HK-2 (cell line): ENCODE measurements around the gene PCDHB11.
"Not testable (repeated sequence)": the region's sequence is repeated elsewhere in the genome, so short reads cannot be mapped to it uniquely, and the experiment has no call there.

Source experiments
- DNase-seq: peaks from one replicate; pipeline ENCODE4 v3.0.0-alpha.2; 2018; ENCODE audit not compliant: unreplicated experiment

PCDHB11 gene

GRCh38 chr5:141186897-141187512 lies 12.4 kb upstream of the PCDHB11 start, which contains the start of gene PCDHB9:
Gene PCDHB9 (plus strand): TSS chr5:141187161. CDS start chr5:141187319, 158 bp downstream.
- DNase-seq = no peak

- not testable (repeated sequence) for DNase-seq
Observed at GRCh38 chr5:141188682-141189081, 10.7 kb upstream of the PCDHB11 start.

GRCh38 chr5:141189131-141189530 lies 10.3 kb upstream of the PCDHB11 start:
- DNase-seq = not testable (repeated sequence)

GRCh38 chr5:141192110-141192725 lies 7.2 kb upstream of the PCDHB11 start, which contains the start of gene PCDHB10:
Gene PCDHB10 (plus strand): TSS chr5:141192353. CDS start chr5:141192553, 200 bp downstream.
- peak; percentile 20 for DNase-seq

- DNase-seq = not testable (repeated sequence)
Observed at GRCh38 chr5:141194332-141194731, 5.1 kb upstream of the PCDHB11 start.

- no peak for DNase-seq
Observed at GRCh38 chr5:141196363-141196762, 3.1 kb upstream of the PCDHB11 start.

GRCh38 chr5:141201126-141201525 lies 1.7 kb downstream of the PCDHB11 start:
- DNase-seq = not testable (repeated sequence)

GRCh38 chr5:141201646-141202045 lies 2.2 kb downstream of the PCDHB11 start:
- DNase-seq = not testable (repeated sequence)

- DNase-seq = no peak
Observed at GRCh38 chr5:141208478-141208877, 9.1 kb downstream of the PCDHB11 start, which contains the start of gene PCDHB12. Gene PCDHB12 (plus strand): TSS chr5:141208719. CDS start chr5:141208908, 189 bp downstream.

- DNase-seq = not testable (repeated sequence)
Observed at GRCh38 chr5:141210281-141210680, 10.9 kb downstream of the PCDHB11 start.

- DNase-seq = not testable (repeated sequence)
Observed at GRCh38 chr5:141210849-141211248, 11.4 kb downstream of the PCDHB11 start.

GRCh38 chr5:141213656-141214339 lies 14.4 kb downstream of the PCDHB11 start, which contains the start of gene PCDHB13:
Gene PCDHB13 (plus strand): TSS chr5:141213919. CDS start chr5:141214124, 205 bp downstream.
- peak; percentile 33 for DNase-seq

- DNase-seq = not testable (repeated sequence)
Observed at GRCh38 chr5:141214583-141214982, 15.2 kb downstream of the PCDHB11 start.

- DNase-seq = not testable (repeated sequence)
Observed at GRCh38 chr5:141215504-141215903, 16.1 kb downstream of the PCDHB11 start.

- DNase-seq = not testable (repeated sequence)
Observed at GRCh38 chr5:141216035-141216434, 16.6 kb downstream of the PCDHB11 start.

- DNase-seq = no peak
Observed at GRCh38 chr5:141223112-141223783, 23.8 kb downstream of the PCDHB11 start, which contains the start of gene PCDHB14. Gene PCDHB14 (plus strand): TSS chr5:141223343. CDS start chr5:141223506, 163 bp downstream.

- not testable (repeated sequence) for DNase-seq
Observed at GRCh38 chr5:141224844-141225243, 25.4 kb downstream of the PCDHB11 start.

- not testable (repeated sequence) for DNase-seq
Observed at GRCh38 chr5:141225421-141225820, 26.0 kb downstream of the PCDHB11 start.

- no peak for DNase-seq
Observed at GRCh38 chr5:141234109-141234667, 34.8 kb downstream of the PCDHB11 start.

- DNase-seq = not testable (repeated sequence)
Observed at GRCh38 chr5:141235922-141236321, 36.5 kb downstream of the PCDHB11 start.
